Stimulated activated CD8-positive, alpha-beta memory T cell treated with anti-CD3 and anti-CD28 coated beads, Interleukin-2, amount 100 ng/mL, for 48 hours (primary cell): ENCODE data around the gene RCSD1.
"Not testable (repeated sequence)": the region's sequence is repeated elsewhere in the genome, so short reads cannot be mapped to it uniquely, and the experiment has no call there.

ENCODE experiments used
- DNase-seq, 2 donors: peaks; one replicate each; pipeline ENCODE4 v3.0.0-alpha.2; 2020; ENCODE audit warnings: low read depth in 2 of 2

Gene RCSD1

DNA sequence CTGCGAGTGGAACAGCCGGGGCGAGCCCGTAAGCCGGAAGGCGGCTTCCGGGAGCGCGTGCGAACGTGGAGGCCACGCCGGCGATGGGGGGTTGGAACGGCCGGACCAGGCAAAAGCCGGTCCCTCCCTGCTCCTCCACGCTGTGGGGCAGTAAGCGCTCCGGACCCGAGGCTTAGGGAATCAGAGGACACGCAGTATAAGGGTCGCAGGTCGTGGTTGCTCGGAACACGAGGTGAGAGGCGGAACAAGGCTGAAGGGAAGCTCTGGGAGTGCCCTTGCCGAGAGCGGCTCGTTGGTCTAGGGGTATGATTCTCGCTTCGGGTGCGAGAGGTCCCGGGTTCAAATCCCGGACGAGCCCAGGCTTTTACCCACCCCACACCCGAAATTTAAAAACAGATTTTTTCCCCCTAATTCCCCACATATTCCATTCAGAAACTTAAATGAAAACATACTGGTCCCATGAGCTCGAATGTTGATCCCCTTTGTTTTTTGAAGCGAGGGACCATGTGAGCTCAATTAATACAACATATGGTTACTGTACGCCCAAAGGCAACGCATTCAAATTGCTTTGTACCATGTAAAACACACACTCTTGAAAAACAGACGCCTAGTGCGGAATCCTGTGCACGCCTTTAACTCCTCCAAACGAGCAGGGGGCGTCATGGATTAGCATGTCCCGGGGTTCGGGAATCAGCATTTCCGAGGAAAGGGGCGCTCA is 84.6 kb downstream of the RCSD1 start:
- DNase-seq = peak; percentile 77 to 92

DNA sequence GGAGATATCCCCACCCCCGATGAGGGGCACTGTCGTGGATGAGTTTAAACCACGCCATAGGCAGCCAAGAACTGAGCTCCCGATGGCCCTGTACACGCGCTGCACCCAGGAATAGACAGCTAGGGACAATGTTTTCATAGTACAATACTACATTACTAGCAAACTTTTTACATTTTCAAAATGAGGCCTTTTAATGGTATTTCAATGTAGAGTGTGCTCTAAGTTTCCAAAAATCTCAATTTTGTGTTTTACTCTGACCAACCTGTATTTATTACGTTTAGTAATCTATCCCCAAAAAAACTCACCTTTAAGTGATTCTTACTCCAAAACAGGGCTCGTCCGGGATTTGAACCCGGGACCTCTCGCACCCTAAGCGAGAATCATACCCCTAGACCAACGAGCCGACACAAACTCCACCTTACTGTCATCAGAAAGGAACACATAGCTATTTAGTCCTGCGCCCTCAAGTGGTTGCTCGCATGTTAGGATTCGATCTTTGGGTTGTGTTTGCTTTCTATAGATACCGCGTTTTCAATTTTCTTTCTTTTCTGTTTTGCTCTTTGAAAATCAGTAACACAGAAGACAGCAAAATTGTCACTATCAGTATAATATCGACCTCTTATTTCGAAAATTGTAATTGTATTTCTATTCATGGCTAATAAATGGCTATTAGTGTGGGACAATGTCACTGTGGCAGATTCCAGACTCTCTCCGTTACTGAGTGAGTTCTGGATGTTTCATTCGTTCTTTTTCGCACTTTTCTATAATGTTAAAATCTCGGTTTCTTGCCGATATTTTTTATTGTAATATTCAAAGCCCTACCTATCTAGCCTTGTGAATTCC is 85.3 kb downstream of the RCSD1 start:
- DNase-seq = peak; percentile 58 to 83

DNA sequence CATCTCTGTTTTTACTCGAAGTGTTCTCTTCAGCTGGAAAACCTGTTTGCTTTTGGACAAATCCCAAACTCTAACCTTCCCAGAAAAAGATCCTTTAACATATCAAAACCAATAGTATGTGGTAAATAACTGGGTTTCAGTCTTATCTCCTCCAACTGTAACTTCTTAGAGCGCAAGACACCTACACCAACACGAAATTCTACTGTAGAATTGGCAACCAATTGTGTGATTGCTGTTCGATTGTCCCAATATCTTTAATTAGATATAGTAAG is 85.9 kb downstream of the RCSD1 start:
- no peak for DNase-seq

DNA sequence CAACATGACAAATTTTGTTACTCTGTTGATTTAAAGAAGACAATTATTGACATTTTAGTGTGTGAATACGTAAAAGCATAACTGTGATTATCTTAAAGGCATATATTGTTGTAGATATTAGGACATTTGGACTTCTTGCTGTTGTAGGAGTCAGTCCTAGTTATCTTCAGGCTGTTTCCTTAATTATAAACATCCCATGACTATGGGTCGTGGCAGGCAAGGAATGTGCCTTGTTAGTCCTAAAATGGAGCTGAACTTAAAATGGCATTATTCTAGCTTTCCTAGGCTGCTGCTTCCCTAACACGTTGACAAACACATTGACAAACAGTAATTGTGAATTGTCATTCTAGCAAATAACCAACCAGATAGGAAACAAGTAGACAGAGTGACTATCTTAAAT is 87.3 kb downstream of the RCSD1 start:
- no peak for DNase-seq

DNA sequence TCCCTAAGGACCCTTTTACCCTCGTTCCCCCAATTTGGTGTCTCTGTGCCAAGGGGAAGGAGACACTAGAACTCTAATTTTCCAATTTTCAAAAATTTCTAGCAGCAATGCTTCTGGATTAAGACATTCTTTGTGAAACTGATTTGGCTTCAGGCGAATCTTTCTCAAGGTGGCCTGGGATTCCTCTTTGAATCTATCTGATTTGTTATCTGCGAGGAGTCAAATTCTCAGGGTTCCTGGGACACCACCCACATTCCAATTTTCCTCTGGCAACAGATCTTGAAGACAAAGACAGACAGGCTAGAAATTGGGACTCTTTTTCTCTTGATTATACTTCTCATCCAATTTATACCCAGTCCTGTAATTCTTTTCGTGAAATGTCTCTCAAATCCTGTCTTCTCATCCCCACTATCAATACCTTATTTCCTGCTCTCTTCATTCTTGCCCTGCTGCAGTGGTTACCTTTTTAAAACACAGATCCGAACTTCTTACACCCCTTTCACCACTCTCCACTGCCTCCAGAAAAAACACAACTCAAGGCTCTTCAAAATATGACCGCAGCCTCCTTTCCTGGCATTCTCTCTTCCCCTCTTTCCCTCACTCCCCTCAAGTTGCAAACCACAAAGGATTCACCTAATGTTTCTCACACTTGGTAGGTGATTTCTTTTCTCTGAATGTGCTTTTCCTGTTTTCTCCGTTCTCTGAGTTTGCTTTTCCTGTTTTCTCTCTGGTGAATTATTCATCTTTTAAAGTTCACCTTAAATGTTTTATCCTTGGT is 89.1 kb downstream of the RCSD1 start:
- no peak for DNase-seq

DNA sequence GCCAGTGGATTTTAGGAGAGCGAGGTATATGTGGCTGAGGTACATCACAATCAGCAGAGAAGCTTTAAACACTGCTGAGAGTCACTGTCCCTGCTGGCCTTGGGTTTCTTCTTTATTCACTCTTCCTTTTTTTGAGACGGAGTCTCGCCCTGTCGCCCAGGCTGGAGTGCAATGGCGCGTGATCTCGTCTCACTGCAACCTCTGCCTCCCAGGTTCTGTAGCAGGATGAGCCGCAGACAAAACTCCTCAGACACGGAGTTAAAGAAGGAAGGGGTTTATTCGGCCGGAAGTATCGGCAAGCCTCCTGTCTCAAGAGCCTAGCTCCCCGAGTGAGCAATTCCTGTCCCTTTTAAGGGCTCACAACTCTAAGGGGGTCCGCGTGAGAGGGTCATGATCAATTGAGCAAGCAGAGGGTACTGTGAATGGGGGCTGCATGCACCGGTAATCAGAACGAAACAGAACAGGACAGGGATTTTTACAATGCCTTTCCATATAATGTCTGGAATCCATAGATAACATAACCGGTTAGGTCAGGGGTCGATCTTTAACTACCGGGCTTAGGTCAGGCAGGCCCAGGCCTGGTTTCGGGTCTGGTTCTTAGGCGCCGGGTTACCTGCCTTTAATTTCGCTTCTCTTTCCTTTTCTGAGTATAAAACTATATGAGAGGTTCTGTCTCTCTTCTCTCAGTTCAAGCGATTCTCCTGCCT is 89.8 kb downstream of the RCSD1 start:
- not testable (repeated sequence) for DNase-seq

DNA sequence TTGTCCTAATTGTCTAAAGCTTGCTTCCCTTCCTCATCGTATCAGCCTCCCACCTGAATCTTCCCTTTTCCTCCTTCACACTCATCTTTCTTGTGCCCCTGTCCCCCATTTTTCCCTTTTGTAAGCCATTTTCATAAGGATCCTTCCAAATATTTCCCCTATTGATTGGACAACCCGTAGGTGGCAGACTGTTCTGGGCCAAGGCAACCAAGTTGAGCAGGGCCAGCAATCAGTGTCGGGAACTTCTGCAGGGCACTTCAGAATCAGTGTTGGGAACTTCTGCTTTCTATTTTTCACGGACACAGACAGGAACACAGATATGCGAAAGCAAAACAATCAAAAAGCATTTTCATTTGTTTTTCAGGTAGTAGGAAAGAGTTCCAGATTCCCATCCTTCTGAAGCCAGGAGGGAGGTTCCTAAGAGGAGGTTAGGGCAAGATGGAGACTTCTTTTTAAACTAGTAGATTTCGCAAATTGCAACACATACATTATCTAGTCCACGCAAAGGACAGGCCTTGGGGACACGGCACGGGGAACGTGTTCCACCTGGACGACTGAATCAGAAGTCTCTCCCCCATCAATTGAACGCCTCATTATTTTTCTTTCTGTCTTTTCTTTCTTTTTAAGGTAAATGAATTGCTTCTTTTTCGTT is 91.1 kb downstream of the RCSD1 start:
- no peak for DNase-seq

DNA sequence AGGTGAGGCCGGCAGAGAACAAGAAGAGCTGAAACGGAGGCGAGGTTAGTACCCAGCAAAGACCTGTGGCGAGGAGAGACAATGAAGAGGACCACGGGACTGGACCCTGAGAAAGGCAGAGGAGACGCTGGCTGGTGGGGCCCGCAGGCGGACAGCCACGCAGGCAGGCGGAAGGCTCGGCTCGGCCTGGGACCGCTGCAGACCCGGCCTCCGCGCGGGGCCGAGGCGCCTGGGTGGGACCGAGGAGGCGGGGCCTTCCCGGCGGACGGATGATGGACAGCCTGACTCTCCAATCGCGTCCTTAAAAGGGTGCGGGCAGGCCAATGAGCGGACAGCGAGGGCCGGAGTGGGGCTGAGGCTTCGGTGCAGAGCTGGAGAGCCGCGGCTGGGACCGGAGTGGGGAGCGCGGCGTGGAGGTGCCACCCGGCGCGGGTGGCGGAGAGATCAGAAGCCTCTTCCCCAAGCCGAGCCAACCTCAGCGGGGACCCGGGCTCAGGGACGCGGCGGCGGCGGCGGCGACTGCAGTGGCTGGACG is 91.7 kb downstream of the RCSD1 start, which contains the start of gene MPZL1:
MPZL1 (plus strand) TSS at position 366 of the 535 bp plus-strand sequence. CDS start 170 bp downstream, outside the sequence.
- peak; percentile 87 to 89 for DNase-seq

DNA sequence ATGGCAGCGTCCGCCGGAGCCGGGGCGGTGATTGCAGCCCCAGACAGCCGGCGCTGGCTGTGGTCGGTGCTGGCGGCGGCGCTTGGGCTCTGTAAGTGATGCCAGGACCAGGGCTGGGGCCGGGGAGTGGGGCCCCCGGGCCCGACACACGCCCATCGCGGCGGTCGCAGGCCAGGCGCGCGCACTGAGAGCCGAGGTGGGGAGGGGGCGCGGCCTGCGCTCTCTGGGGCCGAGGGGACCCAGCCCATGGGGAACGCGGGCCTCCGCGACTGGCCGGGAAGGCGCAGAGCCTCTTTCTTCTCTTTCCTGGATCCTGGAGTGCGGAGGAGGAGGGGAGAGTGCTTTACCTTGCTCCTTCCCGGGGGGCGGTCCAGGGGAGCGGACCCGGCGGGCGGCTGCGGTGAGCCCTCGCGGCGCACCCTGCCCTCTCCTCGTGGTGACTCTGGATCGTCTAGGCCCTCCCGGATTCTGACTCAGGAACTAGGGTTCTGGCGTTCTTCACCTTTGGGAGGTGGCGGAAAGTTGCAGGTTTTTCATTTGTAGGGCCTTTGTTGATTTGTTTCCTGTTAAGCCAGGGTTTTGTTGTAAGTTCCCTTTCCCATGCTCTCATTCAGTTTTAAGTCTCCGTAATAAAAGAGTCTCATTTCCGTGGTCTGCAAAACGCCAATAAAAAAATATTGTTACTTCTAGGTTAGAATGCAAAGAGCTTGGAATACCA is 92.3 kb downstream of the RCSD1 start:
- DNase-seq = peak in 1 of 2 donors; percentile 20

DNA sequence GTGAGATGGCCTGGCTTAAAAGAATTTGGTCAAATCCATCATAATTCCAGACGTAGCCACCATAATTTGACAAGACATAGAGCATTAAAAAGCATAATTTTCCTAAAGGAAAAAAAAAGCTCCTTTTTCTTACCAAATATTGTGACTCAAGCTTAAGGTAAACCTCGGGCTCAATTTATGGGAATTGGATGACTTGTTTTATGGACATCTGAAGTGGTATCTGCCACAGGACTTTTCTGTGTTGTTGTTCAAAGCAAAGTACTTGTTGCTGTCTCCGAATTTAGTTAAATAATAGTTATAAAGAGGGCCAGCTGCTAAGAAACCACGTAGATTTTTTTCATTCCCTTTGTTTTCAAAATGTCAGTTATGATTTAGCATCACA is 92.8 kb downstream of the RCSD1 start:
- no peak for DNase-seq

DNA sequence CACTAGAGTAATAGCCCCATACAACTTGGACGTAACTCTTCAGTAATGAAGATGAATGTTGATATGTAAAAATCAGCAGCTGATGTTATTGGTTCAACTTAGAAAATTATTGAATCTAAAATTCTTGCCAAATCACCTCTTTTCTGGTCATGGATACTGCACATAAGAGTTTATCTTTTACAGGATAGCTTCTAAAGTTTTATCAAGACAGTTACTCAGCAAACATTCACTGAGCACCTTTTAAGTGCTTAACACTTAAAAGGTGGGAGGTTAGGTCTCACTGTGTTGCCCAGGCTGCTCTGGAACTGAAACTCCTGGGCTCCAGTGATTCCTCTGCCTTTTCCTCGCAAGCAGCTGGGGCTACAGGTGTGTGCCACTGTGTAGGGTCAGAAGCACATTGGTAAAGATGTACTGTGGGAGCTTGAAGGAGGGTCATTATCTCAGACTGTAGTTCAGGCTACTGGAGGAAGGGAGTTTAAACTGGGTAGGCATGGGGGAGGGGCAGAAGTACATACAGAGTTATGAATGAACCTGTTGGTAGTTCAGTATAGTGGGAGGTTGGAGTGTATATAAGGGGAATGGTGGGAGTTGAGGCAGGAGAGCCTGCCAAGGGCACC is 93.8 kb downstream of the RCSD1 start:
- DNase-seq = no peak

DNA sequence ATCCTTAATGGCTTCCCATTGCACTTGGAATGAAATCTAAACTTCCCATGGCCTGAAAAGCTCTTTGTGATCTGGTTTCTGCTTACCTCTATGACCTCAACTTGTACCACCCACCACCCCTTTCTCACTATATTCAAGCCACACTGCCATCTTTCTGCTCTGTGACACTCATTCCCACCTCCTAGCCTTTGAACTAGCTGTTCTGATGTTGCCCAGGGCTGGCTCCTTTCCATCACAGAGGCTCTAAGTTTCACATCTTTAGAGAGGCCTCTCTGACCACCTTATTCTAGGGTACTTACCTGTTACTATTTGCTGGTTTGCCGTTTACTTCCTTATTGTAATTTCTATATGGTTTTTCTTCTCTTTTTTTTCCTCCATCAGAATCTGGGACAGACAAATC is 96.0 kb downstream of the RCSD1 start:
- no peak for DNase-seq

DNA sequence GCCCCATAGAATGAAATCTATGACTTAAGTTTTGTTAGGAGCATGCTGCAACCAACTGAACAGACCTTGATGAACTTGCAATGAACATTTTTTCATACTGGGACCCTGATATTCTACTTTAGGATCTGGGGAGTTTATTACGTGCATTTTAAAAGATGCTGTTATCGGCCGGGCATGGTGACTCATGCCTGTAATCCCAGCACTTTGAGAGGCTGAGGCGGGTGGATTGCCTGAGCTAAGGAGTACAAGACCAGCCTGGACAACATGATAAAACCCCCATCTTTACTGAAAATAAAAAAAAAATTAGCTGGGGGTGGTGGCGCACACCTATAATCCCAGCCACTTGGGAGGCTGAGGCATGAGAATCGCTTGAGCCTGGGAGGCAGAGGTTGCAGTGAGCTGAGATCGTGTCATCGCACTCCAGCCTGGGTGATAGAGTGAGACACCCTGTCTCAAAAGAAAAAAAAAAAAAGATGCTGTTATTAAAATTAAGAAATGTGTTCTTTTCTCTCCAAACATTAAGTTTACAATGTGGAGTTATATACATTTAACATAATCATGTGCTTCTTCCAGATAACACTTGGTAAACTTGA is 98.9 kb downstream of the RCSD1 start:
- DNase-seq = no peak

DNA sequence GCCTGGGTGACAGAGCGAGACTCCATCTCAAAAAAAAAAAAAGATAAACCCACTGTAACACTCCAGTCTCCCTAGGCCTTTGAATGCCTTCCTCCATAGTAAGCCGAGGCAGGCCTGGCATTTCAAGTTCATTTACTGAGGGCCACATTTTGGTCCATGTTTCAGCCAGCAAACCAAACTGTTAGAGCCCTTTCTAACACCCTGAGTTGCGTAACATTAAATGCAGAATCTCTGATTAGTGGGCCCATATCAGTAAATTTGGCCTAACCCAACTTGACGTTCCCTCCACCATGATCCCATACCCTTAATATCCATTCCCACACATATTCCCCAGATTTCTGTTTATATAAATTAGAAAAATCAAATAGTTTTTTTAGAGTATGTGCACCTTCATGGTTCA is 104.2 kb downstream of the RCSD1 start:
- DNase-seq = no peak

DNA sequence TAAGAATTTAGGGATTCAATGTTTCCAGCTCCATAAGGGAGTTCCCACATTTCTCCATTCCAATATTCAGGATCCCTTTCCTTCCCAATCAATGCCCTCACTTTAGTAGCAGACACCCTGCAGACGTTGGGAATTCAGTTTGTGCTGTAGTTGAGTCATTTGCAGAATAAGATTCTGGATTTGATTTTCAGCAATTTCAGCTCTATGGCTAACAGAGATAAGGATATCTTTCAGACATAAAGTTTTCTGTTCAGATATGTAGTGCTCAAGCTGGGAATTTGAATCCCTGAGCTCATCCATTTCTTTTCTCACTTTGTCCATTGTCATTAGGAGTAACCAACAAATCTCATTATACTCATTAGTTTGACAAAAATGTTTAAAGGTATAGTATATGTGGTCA is 104.8 kb downstream of the RCSD1 start:
- DNase-seq = no peak

DNA sequence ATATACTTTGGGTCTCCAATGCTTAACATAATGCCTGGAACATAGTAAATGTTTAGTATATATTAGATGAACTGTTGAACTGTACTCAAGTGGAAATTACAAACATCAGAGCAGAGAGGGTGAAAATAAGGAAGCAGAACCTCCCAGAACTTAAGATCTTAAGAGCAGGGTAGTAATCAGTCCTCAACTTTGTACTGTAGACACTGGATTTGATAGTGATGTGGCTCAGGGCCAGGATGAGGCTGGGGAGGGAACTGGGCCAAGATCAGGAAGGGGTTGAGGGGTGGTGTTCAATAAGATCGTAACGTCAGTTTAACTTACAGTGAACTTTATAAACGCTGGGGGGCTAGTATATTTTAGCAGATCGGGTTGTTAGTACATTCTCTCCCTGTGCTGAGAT is 107.1 kb downstream of the RCSD1 start:
- DNase-seq = no peak

DNA sequence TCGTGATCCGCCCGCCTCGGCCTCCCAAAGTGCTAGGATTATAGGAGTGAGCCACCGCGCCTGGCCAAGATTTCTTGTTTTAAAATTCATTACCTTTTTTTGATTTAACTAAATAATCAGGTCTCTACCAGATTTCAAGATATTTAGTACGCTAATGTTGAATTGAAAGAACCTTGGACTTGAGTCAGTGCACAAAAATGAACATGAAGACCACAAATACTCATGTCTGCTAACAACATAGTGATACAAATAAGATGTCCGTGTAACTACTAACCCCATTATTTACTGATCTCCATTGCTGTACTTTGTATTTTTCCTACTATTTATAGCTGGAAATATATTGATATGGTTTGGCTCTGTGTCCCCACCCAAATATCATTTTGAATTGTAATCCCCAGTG is 108.1 kb downstream of the RCSD1 start:
- no peak for DNase-seq

DNA sequence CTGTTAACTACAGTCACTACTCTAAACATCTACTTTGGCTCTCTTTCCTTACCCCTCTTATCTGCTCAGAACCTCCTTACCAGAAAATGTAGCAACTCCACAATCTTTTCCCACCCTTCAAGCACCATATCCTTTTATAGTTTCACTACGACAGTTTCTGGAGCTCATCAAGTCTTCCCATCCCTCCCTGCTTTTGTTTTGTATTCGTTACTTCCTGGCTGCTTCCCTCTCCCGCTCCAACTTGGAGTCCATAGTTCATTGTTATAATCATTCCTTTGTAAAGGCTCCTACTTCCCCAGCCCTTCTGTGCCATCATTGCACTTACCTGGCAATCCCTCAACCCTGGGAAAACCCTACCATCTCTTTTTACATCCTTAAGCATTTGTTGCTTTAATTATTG is 109.7 kb downstream of the RCSD1 start:
- no peak for DNase-seq

DNA sequence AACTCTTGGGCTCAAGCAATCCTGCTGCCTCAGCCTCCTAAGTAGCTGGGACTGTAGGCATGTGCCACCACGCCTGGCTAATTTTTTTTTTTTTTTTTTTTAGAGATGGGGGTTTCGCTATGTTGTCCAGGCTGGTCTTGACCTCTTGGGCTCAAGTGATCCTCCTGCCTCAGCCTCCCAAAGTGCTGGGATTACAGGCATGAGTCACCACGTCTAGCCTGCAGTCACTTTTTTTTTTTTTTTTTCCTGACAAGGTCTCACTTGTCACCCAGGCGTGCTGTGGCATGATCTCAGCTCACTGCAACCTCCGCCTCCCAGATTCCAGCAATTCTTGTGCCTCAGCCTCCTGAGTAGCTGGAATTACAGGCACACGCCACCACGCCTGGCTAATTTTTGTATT is 111.1 kb downstream of the RCSD1 start:
- not testable (repeated sequence) for DNase-seq
